GM20000 (cell line): ENCODE results near the gene GPC6.

Experiments
- DNase-seq: peaks from one replicate; pipeline ENCODE4 v3.0.0; 2012; ENCODE audit warnings: low spot score
- CTCF ChIP-seq: IDR thresholded peaks from 2 replicates; pipeline ENCODE4 v1.5.1; 2012; ENCODE audit warnings: mild to moderate bottlenecking, control low read depth; ENCODE audit errors: extremely low read depth, missing control alignments

The GPC6 gene

DNA sequence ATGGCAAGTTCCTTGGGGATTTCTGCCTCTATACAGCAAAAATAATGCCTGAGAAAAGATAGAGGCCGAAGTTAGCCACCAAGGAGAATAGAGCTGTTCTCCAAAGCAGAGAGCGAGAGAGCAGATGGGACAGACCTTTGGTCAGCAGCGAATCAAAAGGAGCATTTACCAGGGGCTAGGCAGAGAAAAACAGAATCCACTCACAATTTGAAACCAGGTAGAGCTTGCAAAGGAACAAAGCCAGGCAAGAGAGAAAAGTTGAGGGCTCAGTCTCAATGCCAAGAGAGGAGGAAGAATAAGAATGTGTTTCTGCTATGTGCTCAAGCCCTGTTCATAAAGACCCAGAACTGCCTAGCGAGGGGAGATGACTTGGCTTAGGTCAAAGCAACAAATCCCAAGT, 1140.1 kb downstream of the GPC6 start:
- TF ChIP-seq CTCF: no peak
- DNase-seq: no peak

DNA sequence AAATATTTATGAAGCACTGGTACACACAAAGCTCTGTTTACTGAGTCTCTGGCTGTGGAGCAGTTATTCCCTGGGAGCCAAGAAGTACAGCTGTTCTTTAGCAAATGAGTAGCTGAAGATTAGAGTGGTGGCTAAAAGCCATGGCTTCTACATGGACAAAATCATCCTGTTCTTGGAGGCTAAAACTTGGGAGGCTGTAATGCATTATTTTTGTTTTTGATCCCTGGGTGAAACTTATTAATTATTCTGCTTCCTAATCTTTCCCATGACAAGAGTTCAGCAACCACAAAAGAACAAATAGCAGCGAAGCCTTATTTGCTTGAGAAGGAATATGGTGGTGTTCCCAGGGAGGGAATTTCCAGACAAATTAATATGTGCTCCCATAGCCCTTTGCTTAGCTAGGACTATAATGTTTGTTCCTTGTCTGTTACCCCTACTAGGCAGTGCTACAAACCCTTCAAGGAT, 1143.4 kb downstream of the GPC6 start:
- no peak for DNase-seq
- TF ChIP-seq CTCF: no peak

DNA sequence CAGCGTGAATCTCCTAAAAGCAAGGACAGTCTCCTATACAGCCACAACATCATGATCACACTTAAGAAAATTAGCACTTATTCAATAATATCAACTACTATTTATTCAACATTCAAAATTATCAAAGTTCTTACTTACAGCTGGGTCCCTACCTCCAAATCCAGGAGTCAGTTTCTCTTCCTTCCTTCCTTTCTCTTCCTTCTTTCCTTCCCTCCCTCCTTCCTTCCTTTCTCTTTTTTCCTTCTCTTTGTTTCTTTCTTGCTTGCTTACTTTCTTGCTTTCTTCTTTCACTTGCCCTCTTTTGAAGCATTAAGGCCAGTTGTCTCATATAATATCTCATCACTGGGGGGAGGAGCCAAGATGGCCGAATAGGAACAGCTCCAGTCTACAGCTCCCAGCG, 1145.2 kb downstream of the GPC6 start:
- no peak for DNase-seq
- no peak for TF ChIP-seq CTCF

- DNase-seq: no peak
- TF ChIP-seq CTCF: no peak
Observed at GRCh38 chr13:94382517-94382916, 1155.9 kb downstream of the GPC6 start.

DNA sequence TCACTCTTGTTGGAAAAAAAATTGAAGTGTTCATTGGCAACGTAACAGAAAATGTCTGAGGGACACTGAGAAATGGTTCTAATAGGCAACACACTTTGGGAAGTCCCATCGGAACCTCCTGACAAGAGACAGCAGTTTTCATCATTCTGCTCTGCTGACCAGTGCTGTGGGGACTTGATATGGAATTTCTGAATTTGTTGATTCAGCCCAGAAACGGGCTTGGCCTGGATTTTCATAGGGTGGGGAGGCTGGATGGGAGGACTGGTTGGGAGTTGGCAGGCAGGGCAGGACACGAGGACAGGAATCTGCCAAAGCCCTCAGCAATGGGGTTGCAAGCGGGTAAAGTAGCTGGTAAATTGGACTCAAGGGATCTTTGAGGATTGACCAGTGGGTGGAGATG, 1156.4 kb downstream of the GPC6 start:
- no peak for DNase-seq
- TF ChIP-seq CTCF: no peak

DNA sequence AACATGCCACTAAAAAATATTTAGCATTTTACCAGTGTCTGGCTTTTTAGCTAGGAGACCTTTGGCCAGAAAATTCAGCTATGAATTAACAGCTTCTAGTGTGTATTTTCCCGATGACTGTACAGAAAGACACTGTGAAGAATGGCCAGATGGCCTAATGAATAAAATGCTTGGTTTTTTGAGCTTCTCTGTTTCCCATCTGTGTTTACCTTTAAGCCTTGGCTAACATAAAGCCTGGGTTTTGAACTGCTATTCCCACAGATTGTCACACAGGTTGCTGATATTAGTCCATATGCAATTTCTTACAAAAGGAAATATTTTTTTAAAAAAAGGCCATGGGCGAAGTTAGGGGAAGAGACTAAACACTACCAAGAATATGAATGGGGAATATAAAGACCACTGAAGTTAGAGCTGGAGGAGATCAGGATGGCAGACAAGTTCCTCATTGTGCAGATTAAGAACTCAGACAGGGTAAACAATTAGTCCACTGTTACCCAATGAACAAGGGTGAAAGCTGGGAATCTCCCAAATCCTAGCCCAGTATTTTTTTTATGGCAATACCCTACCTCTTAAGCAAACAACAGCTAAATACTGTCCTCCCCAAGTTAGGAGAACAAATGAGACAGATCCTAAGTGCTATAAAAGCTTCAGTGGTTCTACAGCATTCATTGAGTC, 1157.8 kb downstream of the GPC6 start:
- no peak for TF ChIP-seq CTCF
- DNase-seq: no peak

GRCh38 chr13:94387047-94387446, 1160.4 kb downstream of the GPC6 start:
- DNase-seq: no peak
- no peak for TF ChIP-seq CTCF
